Tibial nerve (tissue), 4 donors: ENCODE measurements around the gene GRB10. TPM values are rescaled to one million over a fixed set of nuclear protein-coding genes. Genes with fewer than 3 reads are reported as not detected.

Source experiments
- DNase-seq, 2 donors: peaks; one replicate each; pipeline ENCODE4 v3.0.0-alpha.2; 2019; ENCODE audit warnings: low spot score in 2 of 2
- H3K27ac ChIP-seq, 4 donors: fragments of 200-600 bp; sonication (generic) in 3 of 4; one replicate each; pipeline ENCODE4 v1.5.1; 2017 to 2019; ENCODE audit warnings: mild to moderate bottlenecking in 1 of 4
- H3K27me3 ChIP-seq, 2 donors: fragments of 200-600 bp; sonication (generic) in 1 of 2; one replicate each; pipeline versions ENCODE4 v1.5.1 to v1.6.0; 2017 to 2019
- H3K36me3 ChIP-seq, 3 donors: fragments of 200-600 bp; sonication (generic); one replicate each; pipeline ENCODE4 v1.5.1; 2018 to 2019
- H3K4me1 ChIP-seq, 4 donors: fragments of 200-600 bp; sonication (generic) in 3 of 4; one replicate each; pipeline ENCODE4 v1.5.1; 2017 to 2019
- H3K4me3 ChIP-seq, 4 donors: fragments of 200-600 bp; sonication (generic) in 3 of 4; one replicate each; pipeline ENCODE4 v1.5.1; 2017 to 2019; ENCODE audit warnings: mild to moderate bottlenecking in 1 of 4, moderate library complexity in 1 of 4
- H3K9me3 ChIP-seq, 4 donors: fragments of 200-600 bp; sonication (generic) in 3 of 4; one replicate each; pipeline ENCODE4 v1.5.1; 2017 to 2019
- EP300 ChIP-seq, 2 donors: sonication (generic); formaldehyde crosslinking; IDR thresholded peaks; one replicate each; pipeline ENCODE4 v1.6.1; 2017; ENCODE audit warnings: antibody characterized with exemption in 2 of 2, mild to moderate bottlenecking in 1 of 2
- POLR2A ChIP-seq, 2 donors: fragments of 450-650 bp; IDR thresholded peaks; one replicate each; pipeline ENCODE4 v1.6.1; 2017; ENCODE audit warnings: antibody characterized with exemption in 2 of 2, mild to moderate bottlenecking in 2 of 2, moderate library complexity in 2 of 2
- WGBS, 2 donors: methylation state at CpG; one replicate each; pipeline ENCODE4 v1.1.5; 2018; 5-methylcytosine and 5-hydroxymethylcytosine counted together
- total RNA-seq, 4 donors: library from RNA; depleted of rRNA; stranded (reverse); fragments of >200 nt; gene quantifications; one replicate each; pipeline ENCODE4 v1.1.0, GENCODE V29; 2016
- TF ChIP-seq, protein P1 (sequence below), 5 experiments: fragments of 200-600 bp in 3 of 5; fragments of 450-650 bp in 2 of 5; sonication (generic) in 3 of 5; IDR thresholded peaks; one replicate each; pipeline ENCODE4 v1.5.1; 2016 to 2019; ENCODE audit warnings: antibody characterized with exemption in 5 of 5, mild to moderate bottlenecking in 3 of 5, moderate library complexity in 2 of 5

Gene GRB10
- total RNA-seq, 4 donors from 2014 or later = 34.1 to 73.9 (median 56.0) TPM

DNA sequence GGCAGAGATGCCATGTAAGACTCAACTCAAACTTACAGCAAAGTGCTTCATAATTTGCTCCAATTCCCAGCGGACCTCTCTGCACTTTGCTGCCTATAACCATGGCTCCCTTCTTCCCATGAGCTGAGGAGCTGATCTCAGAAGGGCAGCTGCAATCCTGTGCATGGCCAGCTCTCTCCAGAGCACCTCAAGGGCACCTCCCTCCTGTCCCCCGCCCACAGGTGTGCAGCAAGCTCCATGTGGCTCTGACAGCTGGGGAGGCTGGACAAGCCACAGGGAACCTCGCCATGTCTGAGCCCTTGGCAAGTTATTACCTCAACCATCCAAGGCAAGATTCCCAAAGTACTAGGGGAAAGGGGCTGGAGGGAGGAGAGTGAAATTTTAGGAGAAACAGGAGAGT, 156.4 kb downstream of the GRB10 start:
- TF ChIP-seq EP300 (IDR thresholded peaks at IDR 0.05) (no peak), POLR2A (IDR thresholded peaks at IDR 0.05) (no peak)
- TF ChIP-seq, protein P1, sequence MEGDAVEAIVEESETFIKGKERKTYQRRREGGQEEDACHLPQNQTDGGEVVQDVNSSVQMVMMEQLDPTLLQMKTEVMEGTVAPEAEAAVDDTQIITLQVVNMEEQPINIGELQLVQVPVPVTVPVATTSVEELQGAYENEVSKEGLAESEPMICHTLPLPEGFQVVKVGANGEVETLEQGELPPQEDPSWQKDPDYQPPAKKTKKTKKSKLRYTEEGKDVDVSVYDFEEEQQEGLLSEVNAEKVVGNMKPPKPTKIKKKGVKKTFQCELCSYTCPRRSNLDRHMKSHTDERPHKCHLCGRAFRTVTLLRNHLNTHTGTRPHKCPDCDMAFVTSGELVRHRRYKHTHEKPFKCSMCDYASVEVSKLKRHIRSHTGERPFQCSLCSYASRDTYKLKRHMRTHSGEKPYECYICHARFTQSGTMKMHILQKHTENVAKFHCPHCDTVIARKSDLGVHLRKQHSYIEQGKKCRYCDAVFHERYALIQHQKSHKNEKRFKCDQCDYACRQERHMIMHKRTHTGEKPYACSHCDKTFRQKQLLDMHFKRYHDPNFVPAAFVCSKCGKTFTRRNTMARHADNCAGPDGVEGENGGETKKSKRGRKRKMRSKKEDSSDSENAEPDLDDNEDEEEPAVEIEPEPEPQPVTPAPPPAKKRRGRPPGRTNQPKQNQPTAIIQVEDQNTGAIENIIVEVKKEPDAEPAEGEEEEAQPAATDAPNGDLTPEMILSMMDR (IDR thresholded peaks at IDR 0.05) = no peak
- no peak overlapping the region for H3K27ac ChIP-seq
- H3K27me3 ChIP-seq = no peaks in the 10 kb centered on the region
- no peak overlapping the region for H3K4me3 ChIP-seq
- peaks cover 0 to 12% (median 5%) of the 10 kb centered on the region in 3 donors for H3K36me3 ChIP-seq
- peak in 1 of 2 donors; percentile 1 for DNase-seq
- H3K4me1 ChIP-seq = no peaks in the 10 kb centered on the region
- no peaks in the 10 kb centered on the region for H3K9me3 ChIP-seq
- WGBS, 2 donors = 89 to 90% methylated on average over 3 of the region's 3 CpGs

- no peaks in the 10 kb centered on the region for H3K27me3 ChIP-seq
- no peak overlapping the region for H3K4me3 ChIP-seq
- no peak for DNase-seq
- H3K4me1 ChIP-seq = peaks cover 0 to 3% (median 0%) of the 10 kb centered on the region in 4 donors
- no peak overlapping the region for H3K27ac ChIP-seq
- no peaks in the 10 kb centered on the region for H3K9me3 ChIP-seq
- TF ChIP-seq, protein P1 (IDR thresholded peaks at IDR 0.05) = no peak
- TF ChIP-seq EP300 (IDR thresholded peaks at IDR 0.05) = no peak
- 88 to 93% methylated on average over 5 of the region's 5 CpGs for WGBS, 2 donors
- peaks cover 0 to 12% (median 5%) of the 10 kb centered on the region in 3 donors for H3K36me3 ChIP-seq
Observed at GRCh38 chr7:50625360-50625759, 157.3 kb downstream of the GRB10 start.

GRCh38 chr7:50622821-50623220, 159.9 kb downstream of the GRB10 start:
- no peak for DNase-seq
- H3K27me3 ChIP-seq = no peaks in the 10 kb centered on the region
- TF ChIP-seq, protein P1 (IDR thresholded peaks at IDR 0.05) = no peak
- TF ChIP-seq EP300 (IDR thresholded peaks at IDR 0.05) = no peak
- TF ChIP-seq POLR2A (IDR thresholded peaks at IDR 0.05) = no peak

GRCh38 chr7:50621973-50622490, 160.7 kb downstream of the GRB10 start:
- TF ChIP-seq POLR2A (IDR thresholded peaks at IDR 0.05) = no peak
- TF ChIP-seq EP300 (IDR thresholded peaks at IDR 0.05) = no peak
- TF ChIP-seq, protein P1 (IDR thresholded peaks at IDR 0.05) = no peak
- Histone ChIP-seq H3K36me3 (peaks cover 0 to 20% (median 5%) of the 10 kb centered on the region in 3 donors), H3K4me3 (no peak overlapping the region), H3K4me1 (peaks cover 0 to 3% (median 0%) of the 10 kb centered on the region in 4 donors), H3K9me3 (no peaks in the 10 kb centered on the region), H3K27ac (no peak overlapping the region), H3K27me3 (no peaks in the 10 kb centered on the region)
- WGBS, 2 donors = 69 to 74% methylated on average over 11 of the region's 11 CpGs
- DNase-seq = no peak

More at GRCh38 chr7:50622821-50623220, 159.9 kb downstream of the GRB10 start:
- no peak overlapping the region for H3K4me3 ChIP-seq
- no peak overlapping the region for H3K27ac ChIP-seq
- peaks cover 0 to 17% (median 5%) of the 10 kb centered on the region in 3 donors for H3K36me3 ChIP-seq
- H3K4me1 ChIP-seq = peaks cover 0 to 3% (median 0%) of the 10 kb centered on the region in 4 donors
- no peaks in the 10 kb centered on the region for H3K9me3 ChIP-seq
- 83 to 86% methylated on average over 2 of the region's 2 CpGs for WGBS, 2 donors

DNA sequence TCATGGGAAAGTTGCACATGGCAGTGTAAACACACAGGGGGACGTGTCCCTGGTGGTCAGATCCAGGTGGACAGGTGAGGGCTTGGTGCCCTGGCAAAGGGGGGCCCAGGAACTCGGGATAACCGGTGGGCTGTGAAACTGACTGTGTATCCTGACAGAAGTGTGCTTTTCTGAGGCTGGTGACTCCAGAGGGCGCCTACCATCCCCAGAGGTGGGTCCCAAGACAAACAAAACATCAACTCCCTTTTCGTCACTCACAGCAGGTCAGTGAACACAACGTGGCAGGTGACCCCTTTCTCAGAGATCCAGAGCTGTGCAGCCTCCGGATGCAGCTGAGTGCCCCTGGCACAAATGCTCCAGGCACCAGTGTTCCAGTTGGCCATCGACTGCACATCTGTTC, 161.5 kb downstream of the GRB10 start:
- Histone ChIP-seq H3K27ac (no peak overlapping the region), H3K27me3 (no peaks in the 10 kb centered on the region), H3K9me3 (no peaks in the 10 kb centered on the region), H3K4me1 (peaks cover 0 to 3% (median 0%) of the 10 kb centered on the region in 4 donors), H3K4me3 (no peak overlapping the region), H3K36me3 (peaks cover 0 to 16% (median 2%) of the 10 kb centered on the region in 3 donors)
- no peak for TF ChIP-seq EP300 (IDR thresholded peaks at IDR 0.05)
- TF ChIP-seq POLR2A (IDR thresholded peaks at IDR 0.05) = no peak
- TF ChIP-seq, protein P1 (IDR thresholded peaks at IDR 0.05) = no peak
- WGBS, 2 donors = 72 to 84% methylated on average over 8 of the region's 8 CpGs
- no peak for DNase-seq
